ENCODE measurements around the gene MARCHF7. TPM values are rescaled to one million over a fixed set of nuclear protein-coding genes. Genes with fewer than 3 reads are reported as not detected.

The MARCHF7 gene
- total RNA-seq, 1 donor from 2014 or later = 101 TPM

DNA sequence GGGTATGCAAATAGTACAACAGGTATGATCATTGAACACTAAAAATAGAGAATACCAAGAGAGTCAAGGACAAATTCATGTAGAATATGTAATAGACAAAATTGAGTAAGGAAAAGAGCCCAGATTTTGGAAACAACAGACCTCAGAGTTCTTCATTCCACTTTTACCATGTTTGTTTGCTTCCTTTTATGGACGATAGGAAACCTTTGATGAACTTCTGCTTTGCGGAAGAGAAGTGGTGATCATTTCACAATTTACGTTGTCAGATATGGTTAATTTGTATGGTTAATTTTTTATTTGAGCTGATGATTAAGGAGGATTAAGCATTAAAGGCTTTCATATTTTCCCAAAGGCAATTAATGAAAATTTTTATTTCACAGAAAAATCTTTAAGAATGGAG, 16.3 kb downstream of the MARCHF7 start:
- Mint-ChIP-seq H3K27me3 (ENCODE audit: unreplicated experiment) (no peaks in the 10 kb centered on the region), H3K27ac (ENCODE audit: unreplicated experiment) (peak overlapping the region; percentile 12), H3K4me1 (ENCODE audit: unreplicated experiment) (peaks cover 5% of the 10 kb centered on the region), H3K36me3 (ENCODE audit: low read depth, unreplicated experiment) (peaks cover 31% of the 10 kb centered on the region), H3K9me3 (ENCODE audit: unreplicated experiment) (no peaks in the 10 kb centered on the region), H3K4me3 (ENCODE audit: unreplicated experiment) (no peak overlapping the region)
- DNase-seq (ENCODE audit: low spot score) = no peak
- TF ChIP-seq, protein P1, sequence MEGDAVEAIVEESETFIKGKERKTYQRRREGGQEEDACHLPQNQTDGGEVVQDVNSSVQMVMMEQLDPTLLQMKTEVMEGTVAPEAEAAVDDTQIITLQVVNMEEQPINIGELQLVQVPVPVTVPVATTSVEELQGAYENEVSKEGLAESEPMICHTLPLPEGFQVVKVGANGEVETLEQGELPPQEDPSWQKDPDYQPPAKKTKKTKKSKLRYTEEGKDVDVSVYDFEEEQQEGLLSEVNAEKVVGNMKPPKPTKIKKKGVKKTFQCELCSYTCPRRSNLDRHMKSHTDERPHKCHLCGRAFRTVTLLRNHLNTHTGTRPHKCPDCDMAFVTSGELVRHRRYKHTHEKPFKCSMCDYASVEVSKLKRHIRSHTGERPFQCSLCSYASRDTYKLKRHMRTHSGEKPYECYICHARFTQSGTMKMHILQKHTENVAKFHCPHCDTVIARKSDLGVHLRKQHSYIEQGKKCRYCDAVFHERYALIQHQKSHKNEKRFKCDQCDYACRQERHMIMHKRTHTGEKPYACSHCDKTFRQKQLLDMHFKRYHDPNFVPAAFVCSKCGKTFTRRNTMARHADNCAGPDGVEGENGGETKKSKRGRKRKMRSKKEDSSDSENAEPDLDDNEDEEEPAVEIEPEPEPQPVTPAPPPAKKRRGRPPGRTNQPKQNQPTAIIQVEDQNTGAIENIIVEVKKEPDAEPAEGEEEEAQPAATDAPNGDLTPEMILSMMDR (IDR thresholded peaks at IDR 0.05; ENCODE audit: unreplicated experiment) = no peak

GRCh38 chr2:159735648-159736047, 23.3 kb downstream of the MARCHF7 start:
- Mint-ChIP-seq H3K9me3 (ENCODE audit: unreplicated experiment) (no peaks in the 10 kb centered on the region), H3K27me3 (ENCODE audit: unreplicated experiment) (no peaks in the 10 kb centered on the region), H3K36me3 (ENCODE audit: low read depth, unreplicated experiment) (peaks cover 15% of the 10 kb centered on the region), H3K27ac (ENCODE audit: unreplicated experiment) (peak overlapping the region; percentile 24), H3K4me1 (ENCODE audit: unreplicated experiment) (no peaks in the 10 kb centered on the region), H3K4me3 (ENCODE audit: unreplicated experiment) (no peak overlapping the region)
- DNase-seq (ENCODE audit: low spot score) = no peak
- TF ChIP-seq, protein P1 (IDR thresholded peaks at IDR 0.05; ENCODE audit: unreplicated experiment) = no peak

- Mint-ChIP-seq H3K36me3 (ENCODE audit: low read depth, unreplicated experiment) (peaks cover 15% of the 10 kb centered on the region), H3K27ac (ENCODE audit: unreplicated experiment) (peak overlapping the region; percentile 70)
- DNase-seq (ENCODE audit: low spot score) = no peak
Measured at GRCh38 chr2:159736048-159736447, 23.7 kb downstream of the MARCHF7 start.

DNA sequence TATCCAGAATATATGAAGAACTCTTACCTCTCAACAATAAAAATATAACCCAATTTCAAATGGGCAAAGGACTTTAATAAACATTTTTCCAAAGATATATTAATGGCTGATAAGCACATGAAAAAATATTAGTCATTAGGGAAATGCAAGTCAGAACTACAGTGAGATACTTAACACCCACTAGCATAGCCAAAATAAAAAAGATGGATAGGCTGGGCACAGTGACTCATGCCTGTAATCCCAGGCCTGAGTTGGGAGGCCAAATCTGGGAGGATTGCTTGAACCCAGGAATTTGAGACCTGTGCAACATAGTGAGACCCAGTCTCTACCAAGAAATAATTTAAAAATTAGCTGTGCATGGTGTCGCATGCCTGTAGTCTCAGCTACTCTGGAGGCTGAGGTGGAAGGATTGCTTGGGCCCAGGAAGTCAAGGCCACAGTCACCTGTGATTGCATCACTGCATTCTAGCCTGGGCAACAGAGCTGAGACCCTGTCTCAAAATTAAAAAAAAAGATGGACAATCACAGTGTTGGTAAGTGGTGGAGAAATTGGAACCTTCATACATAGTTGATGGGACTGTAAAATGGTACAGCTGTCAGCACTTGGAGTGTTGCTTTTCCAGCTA, 25.1 kb downstream of the MARCHF7 start:
- Mint-ChIP-seq H3K4me3 (ENCODE audit: unreplicated experiment) (no peak overlapping the region), H3K27ac (ENCODE audit: unreplicated experiment) (peak overlapping the region; percentile 30), H3K36me3 (ENCODE audit: low read depth, unreplicated experiment) (peaks cover 15% of the 10 kb centered on the region), H3K4me1 (ENCODE audit: unreplicated experiment) (no peaks in the 10 kb centered on the region), H3K9me3 (ENCODE audit: unreplicated experiment) (no peaks in the 10 kb centered on the region), H3K27me3 (ENCODE audit: unreplicated experiment) (peaks cover 1% of the 10 kb centered on the region)
- TF ChIP-seq, protein P1 (IDR thresholded peaks at IDR 0.05; ENCODE audit: unreplicated experiment) = no peak
- DNase-seq (ENCODE audit: low spot score) = no peak

More at GRCh38 chr2:159736048-159736447, 23.7 kb downstream of the MARCHF7 start:
- peak overlapping the region; percentile 42 for H3K4me3 Mint-ChIP-seq (ENCODE audit: unreplicated experiment)
- no peaks in the 10 kb centered on the region for H3K27me3 Mint-ChIP-seq (ENCODE audit: unreplicated experiment)
- no peaks in the 10 kb centered on the region for H3K4me1 Mint-ChIP-seq (ENCODE audit: unreplicated experiment)
- H3K9me3 Mint-ChIP-seq (ENCODE audit: unreplicated experiment) = no peaks in the 10 kb centered on the region
- TF ChIP-seq, protein P1 (IDR thresholded peaks at IDR 0.05; ENCODE audit: unreplicated experiment) = no peak

DNA sequence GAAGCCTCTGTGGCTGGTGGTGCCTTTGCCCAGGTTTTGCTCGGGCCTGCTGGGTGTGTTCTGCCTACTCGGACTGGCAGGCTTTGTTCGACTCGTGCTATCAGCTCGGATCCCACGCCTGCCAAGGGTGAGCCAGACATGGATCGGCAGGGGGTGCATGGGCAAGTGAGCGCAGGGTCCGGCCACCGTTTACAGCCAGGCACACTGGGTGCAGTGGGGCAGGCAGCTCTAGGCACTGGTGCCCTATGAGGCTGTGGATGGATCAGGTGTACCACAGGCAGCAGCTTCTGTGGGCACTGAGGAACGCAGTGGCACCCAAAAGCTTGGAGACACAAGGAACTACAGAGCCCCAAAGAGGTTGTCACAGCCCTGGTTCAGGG, 25.6 kb downstream of the MARCHF7 start:
- H3K27me3 Mint-ChIP-seq (ENCODE audit: unreplicated experiment) = peaks cover 1% of the 10 kb centered on the region
- no peaks in the 10 kb centered on the region for H3K4me1 Mint-ChIP-seq (ENCODE audit: unreplicated experiment)
- TF ChIP-seq, protein P1 (IDR thresholded peaks at IDR 0.05; ENCODE audit: unreplicated experiment) = no peak
- DNase-seq (ENCODE audit: low spot score) = no peak
- no peak overlapping the region for H3K4me3 Mint-ChIP-seq (ENCODE audit: unreplicated experiment)
- no peaks in the 10 kb centered on the region for H3K9me3 Mint-ChIP-seq (ENCODE audit: unreplicated experiment)
- H3K27ac Mint-ChIP-seq (ENCODE audit: unreplicated experiment) = peak overlapping the region; percentile 36
- peaks cover 15% of the 10 kb centered on the region for H3K36me3 Mint-ChIP-seq (ENCODE audit: low read depth, unreplicated experiment)

Data from endothelial cell (in vitro differentiated cells).